K562 treated with DMSO at 1 percent for 24 hours (cell line): ENCODE measurements around the gene MUSTN1. TPM values are rescaled to one million over a fixed set of nuclear protein-coding genes. Genes with fewer than 3 reads are reported as not detected.

Source experiments
- total RNA-seq: library from RNA; unstranded; fragments of 300-600 nt; gene quantifications from 2 replicates; pipeline ENCODE4 v1.2.3, GENCODE V29; 2022; ENCODE audit warnings: low read depth; ENCODE audit not compliant: insufficient read depth

The MUSTN1 gene
- total RNA-seq, result 3.5 and 4.2 TPM in 2 replicates

DNA sequence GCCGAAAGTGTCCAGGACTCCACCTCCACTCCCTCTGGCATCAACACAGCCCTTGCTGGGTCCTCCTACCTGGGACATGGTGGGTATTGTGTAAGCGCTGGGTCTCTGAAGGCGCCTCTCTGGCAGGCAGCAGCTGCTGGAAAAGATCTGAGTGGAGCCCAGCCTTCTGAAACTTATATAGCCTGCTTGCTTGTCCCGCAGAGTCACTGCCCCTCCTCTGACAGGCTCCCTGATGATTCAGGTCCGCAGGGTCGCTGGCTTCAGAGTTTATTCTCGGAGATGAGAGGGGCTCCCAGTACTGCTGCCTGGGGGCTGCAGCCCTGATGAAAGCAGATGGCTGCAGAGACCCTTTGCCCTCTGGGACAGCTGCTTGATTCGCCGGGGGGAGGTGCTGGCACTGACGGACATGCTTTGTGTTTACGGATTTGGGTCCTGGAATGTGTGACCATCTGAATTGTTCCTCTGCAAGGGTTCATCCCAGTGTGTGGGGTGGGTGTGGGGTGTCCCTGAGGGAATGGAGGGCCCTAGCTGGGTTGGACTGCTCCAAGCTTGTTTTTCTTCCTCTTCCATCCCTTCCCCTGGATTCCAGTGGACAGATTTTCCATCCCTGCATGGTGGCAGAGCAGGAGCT, at the start of gene MUSTN1:
Gene MUSTN1, minus strand, starts transcription at position 149 of the 631 bp plus-strand sequence. Its CDS starts 71 bp downstream, at position 78.

DNA sequence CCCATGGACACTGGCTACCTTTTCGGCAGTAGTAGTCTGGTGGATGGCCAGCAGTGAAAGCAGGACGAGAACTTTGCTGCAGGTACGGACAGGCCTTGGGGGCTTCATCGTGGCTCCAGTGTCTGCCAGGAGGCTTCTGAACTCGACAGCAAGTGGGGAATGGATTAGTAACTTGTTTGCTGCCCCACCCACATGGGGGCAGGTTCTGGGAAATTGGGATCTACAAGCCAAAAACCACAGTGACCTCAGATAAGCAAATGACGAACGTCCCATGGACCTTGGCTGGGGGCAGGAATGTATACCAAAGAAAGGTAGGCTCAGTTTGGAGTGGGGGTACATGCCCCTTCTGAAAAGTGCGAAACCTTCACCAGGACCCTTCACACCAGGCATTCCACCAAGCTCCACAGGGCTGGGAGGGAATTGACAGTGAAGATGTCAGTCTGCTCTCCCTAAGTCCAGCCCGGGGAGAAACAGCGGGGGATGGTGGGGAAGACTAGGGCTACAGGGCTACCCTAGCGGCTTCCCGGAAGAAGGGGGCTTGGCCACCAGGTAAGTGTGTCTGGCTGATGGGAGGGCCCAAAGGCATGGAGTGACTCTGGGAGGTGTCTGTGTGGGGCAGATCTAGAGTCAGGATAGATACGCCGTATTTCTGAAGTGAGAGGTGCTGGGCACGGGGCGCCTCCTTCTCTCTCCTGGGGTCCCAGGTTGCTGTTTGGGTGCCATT, 4.1 kb downstream of the MUSTN1 start, which contains the start of gene ITIH4:
Gene ITIH4, minus strand, starts transcription at position 138 of the 724 bp plus-strand sequence. Its CDS starts 30 bp downstream, at position 108.

DNA sequence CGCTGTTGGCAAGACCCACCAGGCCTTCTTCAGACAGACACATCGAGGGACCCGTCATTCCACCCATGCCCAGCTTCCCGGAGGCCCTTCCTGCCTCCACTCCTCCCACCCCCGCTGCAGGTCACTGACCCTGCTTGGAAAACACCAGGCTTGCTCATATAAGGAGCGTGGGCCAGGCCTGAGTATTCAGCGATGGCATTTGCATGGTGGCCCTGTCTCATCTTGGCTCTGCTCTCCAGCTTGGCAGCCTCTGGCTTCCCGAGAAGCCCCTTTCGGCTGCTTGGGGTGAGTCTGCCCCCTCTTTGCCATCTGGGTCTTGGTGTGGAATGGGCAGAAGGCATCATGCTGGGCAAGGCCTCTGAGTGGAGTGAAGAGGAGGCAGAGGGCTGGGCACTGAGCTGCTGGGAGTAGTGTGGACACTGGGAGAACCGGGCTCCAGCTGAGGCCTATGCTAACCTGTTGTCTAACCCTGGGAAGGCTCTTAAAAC, 40.2 kb downstream of the MUSTN1 start, which contains the start of gene ITIH3:
Gene ITIH3, plus strand, starts transcription at position 185 of the 488 bp plus-strand sequence. Its CDS starts 8 bp downstream, at position 193.

Other genes with a start within 250 kb of the MUSTN1 start
- gene PBRM1, start 149.1 kb downstream of the MUSTN1 start, total RNA-seq, result 13.7 and 19.7 TPM in 2 replicates
- 27.5 and 33.1 TPM in 2 replicates for gene GNL3, start 149.0 kb downstream of the MUSTN1 start, total RNA-seq
- 32.6 and 39.1 TPM in 2 replicates for gene GLT8D1, start 129.2 kb downstream of the MUSTN1 start, total RNA-seq
- gene SPCS1, start 128.9 kb downstream of the MUSTN1 start, total RNA-seq, result 64.8 and 65.9 TPM in 2 replicates
- 9.4 and 10.3 TPM in 2 replicates for gene NEK4, start 64.1 kb downstream of the MUSTN1 start, total RNA-seq
- gene ITIH1, start 57.4 kb downstream of the MUSTN1 start, total RNA-seq, result not detected in 2 replicates
- 0.10 TPM in 1 of 2 replicates, not detected in the other for gene ITIH3, start 40.2 kb downstream of the MUSTN1 start, total RNA-seq
- gene ITIH4, start 4.3 kb downstream of the MUSTN1 start, total RNA-seq, result 0.29 and 1.4 TPM in 2 replicates
- gene STIMATE, start 62.5 kb upstream of the MUSTN1 start, total RNA-seq, result 14.3 and 23.2 TPM in 2 replicates
- 4.5 and 11.2 TPM in 2 replicates for gene SFMBT1, start 211.1 kb upstream of the MUSTN1 start, total RNA-seq